ENCODE results near the gene TACC2.

TACC2 gene

DNA sequence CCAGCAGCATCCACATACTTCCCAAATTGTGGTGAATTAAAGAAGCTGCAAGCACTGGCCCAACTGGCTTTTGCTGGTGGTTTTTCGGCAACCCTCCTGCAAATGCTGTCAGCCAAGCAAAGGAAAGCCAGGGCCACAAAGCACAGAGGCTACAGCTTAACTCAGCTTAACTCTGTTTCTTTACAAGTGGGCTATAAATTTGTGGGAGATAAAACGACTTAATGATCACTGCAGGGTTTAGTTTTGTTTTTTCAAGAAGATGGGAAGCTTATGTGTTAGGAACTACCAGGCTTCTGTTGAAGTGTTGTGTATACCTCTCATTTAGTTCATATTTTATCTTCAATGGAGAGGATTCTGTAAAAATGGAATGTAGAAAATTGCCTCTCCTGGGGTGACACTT, 110.6 kb downstream of the TACC2 start:
- no peaks in the 10 kb centered on the region for H3K9me2 ChIP-seq (ENCODE audit: low read depth, low read length)
- H3K9me3 ChIP-seq (ENCODE audit: low read length) = no peaks in the 10 kb centered on the region
- H4K20me1 ChIP-seq (ENCODE audit: insufficient read depth, low read length) = no peaks in the 10 kb centered on the region
- H3K4me2 ChIP-seq (ENCODE audit: low read length) = no peak overlapping the region
- H2AFZ ChIP-seq (ENCODE audit: low read length) = no peak overlapping the region
- no peaks in the 10 kb centered on the region for H3K4me1 ChIP-seq (ENCODE audit: insufficient read depth, low read length, severe bottlenecking)
- 0 out of 2 replicates have a peak, but pooled peaks cover 4% of the 10 kb centered on the region for H3K27me3 ChIP-seq (ENCODE audit: insufficient read depth, low read length)
- H3F3A ChIP-seq (ENCODE audit: insufficient read depth, low read length) = no peaks in the 10 kb centered on the region
- no peak overlapping the region for H3K4me3 ChIP-seq (ENCODE audit: low read depth, low read length, poor library complexity, severe bottlenecking)
- H3K9ac ChIP-seq (ENCODE audit: low read length) = no peak overlapping the region
- TF ChIP-seq EZH2 (IDR thresholded peaks at IDR 0.05; ENCODE audit: borderline replicate concordance, low read length) = no peak
- TF ChIP-seq, protein P1, sequence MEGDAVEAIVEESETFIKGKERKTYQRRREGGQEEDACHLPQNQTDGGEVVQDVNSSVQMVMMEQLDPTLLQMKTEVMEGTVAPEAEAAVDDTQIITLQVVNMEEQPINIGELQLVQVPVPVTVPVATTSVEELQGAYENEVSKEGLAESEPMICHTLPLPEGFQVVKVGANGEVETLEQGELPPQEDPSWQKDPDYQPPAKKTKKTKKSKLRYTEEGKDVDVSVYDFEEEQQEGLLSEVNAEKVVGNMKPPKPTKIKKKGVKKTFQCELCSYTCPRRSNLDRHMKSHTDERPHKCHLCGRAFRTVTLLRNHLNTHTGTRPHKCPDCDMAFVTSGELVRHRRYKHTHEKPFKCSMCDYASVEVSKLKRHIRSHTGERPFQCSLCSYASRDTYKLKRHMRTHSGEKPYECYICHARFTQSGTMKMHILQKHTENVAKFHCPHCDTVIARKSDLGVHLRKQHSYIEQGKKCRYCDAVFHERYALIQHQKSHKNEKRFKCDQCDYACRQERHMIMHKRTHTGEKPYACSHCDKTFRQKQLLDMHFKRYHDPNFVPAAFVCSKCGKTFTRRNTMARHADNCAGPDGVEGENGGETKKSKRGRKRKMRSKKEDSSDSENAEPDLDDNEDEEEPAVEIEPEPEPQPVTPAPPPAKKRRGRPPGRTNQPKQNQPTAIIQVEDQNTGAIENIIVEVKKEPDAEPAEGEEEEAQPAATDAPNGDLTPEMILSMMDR (IDR thresholded peaks at IDR 0.05; ENCODE audit: low read length) = no peak
- no peaks in the 10 kb centered on the region for H3K79me2 ChIP-seq (ENCODE audit: insufficient read depth, low read length)
- no peaks in the 10 kb centered on the region for H3K36me3 ChIP-seq (ENCODE audit: insufficient read depth, low read length)
- no peak overlapping the region for H3K27ac ChIP-seq (ENCODE audit: low read depth, low read length, poor library complexity, severe bottlenecking)

GRCh38 chr10:122102146-122102868, 113.3 kb downstream of the TACC2 start:
- no peaks in the 10 kb centered on the region for H4K20me1 ChIP-seq (ENCODE audit: insufficient read depth, low read length)
- 0 out of 2 replicates have a peak, but pooled peaks cover 4% of the 10 kb centered on the region for H3K27me3 ChIP-seq (ENCODE audit: insufficient read depth, low read length)
- no peak overlapping the region for H2AFZ ChIP-seq (ENCODE audit: low read length)
- H3K9ac ChIP-seq (ENCODE audit: low read length) = no peak overlapping the region
- no peak for TF ChIP-seq EZH2 (IDR thresholded peaks at IDR 0.05; ENCODE audit: borderline replicate concordance, low read length)
- TF ChIP-seq, protein P1 (IDR thresholded peaks at IDR 0.05; ENCODE audit: low read length) = no peak
- no peaks in the 10 kb centered on the region for H3K79me2 ChIP-seq (ENCODE audit: insufficient read depth, low read length)
- H3K9me3 ChIP-seq (ENCODE audit: low read length) = no peaks in the 10 kb centered on the region
- no peaks in the 10 kb centered on the region for H3K4me1 ChIP-seq (ENCODE audit: insufficient read depth, low read length, severe bottlenecking)
- no peak overlapping the region for H3K4me2 ChIP-seq (ENCODE audit: low read length)
- H3K36me3 ChIP-seq (ENCODE audit: insufficient read depth, low read length) = no peaks in the 10 kb centered on the region
- no peak overlapping the region for H3K27ac ChIP-seq (ENCODE audit: low read depth, low read length, poor library complexity, severe bottlenecking)
- H3F3A ChIP-seq (ENCODE audit: insufficient read depth, low read length) = no peaks in the 10 kb centered on the region
- H3K9me2 ChIP-seq (ENCODE audit: low read depth, low read length) = no peaks in the 10 kb centered on the region
- no peak overlapping the region for H3K4me3 ChIP-seq (ENCODE audit: low read depth, low read length, poor library complexity, severe bottlenecking)

DNA sequence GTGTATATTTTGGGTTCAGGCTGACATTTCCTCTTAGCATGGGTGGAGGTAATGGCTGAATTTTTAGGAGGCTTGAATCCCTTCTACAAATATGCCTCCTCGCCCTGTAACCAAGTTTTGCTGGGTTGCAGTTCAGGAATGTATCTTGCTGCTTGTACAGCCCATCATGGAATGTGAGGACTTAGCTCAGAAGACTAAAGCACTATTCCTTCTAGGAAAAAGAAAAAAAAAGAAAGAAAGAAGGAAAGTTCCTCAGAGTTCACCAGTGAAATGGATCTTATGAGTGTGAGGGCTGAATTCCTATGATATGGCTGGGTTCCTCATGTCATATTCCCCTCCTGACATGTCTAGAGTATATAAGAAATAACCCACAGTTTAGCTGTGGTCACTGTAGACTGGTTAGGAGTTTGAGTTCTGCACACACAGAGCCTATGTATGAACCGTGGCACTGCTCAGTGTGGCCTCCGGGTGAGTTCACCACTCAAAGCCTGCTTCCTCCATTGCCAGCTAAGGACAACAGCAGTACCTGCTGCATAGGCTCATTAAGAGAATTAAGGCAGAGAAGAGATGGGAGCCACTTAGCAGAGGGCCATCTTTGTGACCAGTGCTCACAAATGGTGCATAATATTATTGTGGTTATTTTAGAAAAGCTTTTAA, 114.0 kb downstream of the TACC2 start:
- H3K4me2 ChIP-seq (ENCODE audit: low read length) = no peak overlapping the region
- 0 out of 2 replicates have a peak, but pooled peaks cover 4% of the 10 kb centered on the region for H3K27me3 ChIP-seq (ENCODE audit: insufficient read depth, low read length)
- H3K27ac ChIP-seq (ENCODE audit: low read depth, low read length, poor library complexity, severe bottlenecking) = no peak overlapping the region
- H4K20me1 ChIP-seq (ENCODE audit: insufficient read depth, low read length) = no peaks in the 10 kb centered on the region
- TF ChIP-seq EZH2 (IDR thresholded peaks at IDR 0.05; ENCODE audit: borderline replicate concordance, low read length) = no peak
- TF ChIP-seq, protein P1 (IDR thresholded peaks at IDR 0.05; ENCODE audit: low read length) = no peak
- H3K9me2 ChIP-seq (ENCODE audit: low read depth, low read length) = no peaks in the 10 kb centered on the region
- no peaks in the 10 kb centered on the region for H3K36me3 ChIP-seq (ENCODE audit: insufficient read depth, low read length)
- no peaks in the 10 kb centered on the region for H3F3A ChIP-seq (ENCODE audit: insufficient read depth, low read length)
- no peaks in the 10 kb centered on the region for H3K79me2 ChIP-seq (ENCODE audit: insufficient read depth, low read length)
- no peak overlapping the region for H3K9ac ChIP-seq (ENCODE audit: low read length)
- H3K4me3 ChIP-seq (ENCODE audit: low read depth, low read length, poor library complexity, severe bottlenecking) = no peak overlapping the region
- H2AFZ ChIP-seq (ENCODE audit: low read length) = no peak overlapping the region
- no peaks in the 10 kb centered on the region for H3K9me3 ChIP-seq (ENCODE audit: low read length)
- no peaks in the 10 kb centered on the region for H3K4me1 ChIP-seq (ENCODE audit: insufficient read depth, low read length, severe bottlenecking)
